Measurements from ENCODE around the gene UNC13A.
"Not testable (repeated sequence)": the region's sequence is repeated elsewhere in the genome, so short reads cannot be mapped to it uniquely, and the experiment has no call there.

Gene UNC13A

DNA sequence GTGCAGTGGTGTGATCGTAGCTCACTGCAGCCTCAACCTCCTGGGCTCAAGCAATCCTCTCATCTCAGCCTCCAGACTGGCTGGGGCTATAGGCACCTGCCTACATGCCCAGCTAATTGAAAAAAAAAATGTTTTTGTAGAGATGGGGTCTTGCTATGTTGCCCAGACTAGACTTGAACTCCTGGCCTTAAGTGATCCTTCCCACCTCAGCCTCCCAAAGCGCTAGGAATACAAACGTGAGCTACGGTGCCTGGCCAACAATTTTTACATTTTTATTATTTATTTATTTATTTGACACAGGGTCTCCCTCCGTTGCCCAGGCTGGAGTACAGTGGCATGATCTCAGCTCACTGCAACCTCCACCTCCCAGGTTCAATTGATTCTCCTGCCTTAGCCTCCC lies 117.9 kb downstream of the UNC13A start:
- DNase-seq (ENCODE audit: low read depth), result not testable (repeated sequence)

DNA sequence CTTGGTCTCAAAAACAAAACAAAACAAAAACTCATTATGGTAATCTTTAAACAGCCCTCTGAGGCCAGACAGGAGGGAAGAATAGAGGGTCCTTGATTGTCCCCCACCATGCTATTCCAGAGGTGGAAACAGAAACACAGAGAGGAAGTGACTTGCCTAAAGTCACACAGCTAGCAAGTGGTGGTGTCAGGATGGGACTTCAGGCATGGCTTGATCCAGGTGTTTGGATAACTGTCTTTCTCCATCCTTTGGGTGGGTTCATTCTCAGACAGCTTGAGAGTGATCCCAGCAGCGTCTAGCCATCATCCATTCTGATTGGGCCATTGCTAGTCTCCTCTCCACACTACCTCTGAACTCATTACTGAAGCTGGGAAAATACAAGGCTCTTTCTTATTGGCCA lies 120.2 kb downstream of the UNC13A start:
- no peak for DNase-seq (ENCODE audit: low read depth)

DNA sequence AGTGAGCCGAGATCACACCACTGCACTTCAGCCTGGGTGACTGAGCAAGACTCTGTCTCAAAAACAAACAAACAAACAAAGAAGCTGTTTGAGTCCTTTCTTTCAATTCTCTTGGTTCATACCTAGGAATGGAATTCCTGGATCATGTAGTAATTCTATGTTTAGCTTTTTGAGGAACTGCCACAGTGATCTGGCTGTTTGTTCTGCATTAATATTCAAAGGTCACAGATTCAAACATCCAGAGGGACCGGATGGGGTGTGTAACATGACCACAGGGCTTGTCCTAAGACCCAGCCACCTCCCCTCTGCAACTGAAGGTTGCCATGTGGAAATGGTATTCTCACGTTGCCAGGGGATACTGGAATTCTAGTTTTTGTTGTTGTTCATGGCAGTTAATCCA lies 122.5 kb downstream of the UNC13A start:
- DNase-seq (ENCODE audit: low read depth), result no peak

DNA sequence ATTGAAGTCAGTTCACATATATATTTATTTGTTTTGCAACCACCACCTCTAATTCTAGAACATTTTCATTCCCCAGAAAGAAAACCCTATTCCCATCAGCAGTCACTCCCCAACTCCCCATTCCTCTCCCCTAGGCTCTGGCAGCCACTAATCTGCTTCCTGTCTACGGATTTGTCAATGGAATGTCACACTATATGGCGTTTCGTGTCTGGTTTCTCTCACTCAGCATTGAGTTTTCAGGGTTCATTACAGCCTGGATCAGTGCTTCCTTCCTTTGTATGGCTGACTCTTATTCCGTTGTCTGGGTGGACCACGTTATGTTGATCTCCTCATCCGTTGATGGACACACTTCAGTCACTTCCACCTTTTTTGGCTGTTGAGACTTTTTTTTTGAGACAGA lies 123.4 kb downstream of the UNC13A start:
- DNase-seq (ENCODE audit: low read depth), result no peak

DNA sequence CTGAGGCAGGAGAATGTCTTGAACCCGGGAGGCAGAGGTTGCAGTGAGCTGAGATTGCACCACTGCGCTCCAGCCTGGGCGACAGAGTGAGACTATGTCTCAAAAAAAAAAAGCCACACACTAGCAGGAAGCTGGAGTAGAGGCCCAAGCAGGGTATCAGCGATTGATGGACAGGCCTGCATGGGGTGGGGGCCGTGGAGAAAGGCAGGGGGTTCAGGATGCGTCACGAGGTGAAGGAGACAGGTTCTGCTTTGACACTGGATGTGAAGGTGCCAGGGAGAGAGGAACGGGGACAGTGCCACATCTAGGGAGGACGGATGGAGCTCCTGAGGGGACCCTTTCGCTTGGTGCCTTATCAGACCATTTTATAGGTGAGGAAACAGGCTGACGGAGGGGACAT lies 125.6 kb downstream of the UNC13A start:
- no peak for DNase-seq (ENCODE audit: low read depth)

DNA sequence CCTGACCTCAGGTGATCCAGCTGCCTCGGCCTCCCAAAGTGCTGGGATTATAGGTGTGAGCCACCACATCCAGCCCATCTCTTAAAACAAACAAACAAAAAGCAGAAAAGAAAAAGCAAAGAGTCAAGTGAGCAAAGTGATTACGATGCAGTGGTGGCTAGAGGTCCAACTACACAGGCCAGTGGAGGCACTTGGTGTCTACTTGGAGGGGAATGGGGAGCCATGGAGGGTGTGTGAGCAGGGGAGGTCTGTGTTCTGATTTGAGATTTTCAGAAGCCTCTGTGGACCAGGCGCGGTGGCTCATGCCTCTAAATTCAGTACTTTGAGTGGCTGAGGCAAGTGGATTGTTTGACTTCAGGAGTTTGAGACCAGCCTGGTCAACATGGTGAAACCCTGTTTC lies 126.1 kb downstream of the UNC13A start:
- DNase-seq (ENCODE audit: low read depth), result no peak

DNA sequence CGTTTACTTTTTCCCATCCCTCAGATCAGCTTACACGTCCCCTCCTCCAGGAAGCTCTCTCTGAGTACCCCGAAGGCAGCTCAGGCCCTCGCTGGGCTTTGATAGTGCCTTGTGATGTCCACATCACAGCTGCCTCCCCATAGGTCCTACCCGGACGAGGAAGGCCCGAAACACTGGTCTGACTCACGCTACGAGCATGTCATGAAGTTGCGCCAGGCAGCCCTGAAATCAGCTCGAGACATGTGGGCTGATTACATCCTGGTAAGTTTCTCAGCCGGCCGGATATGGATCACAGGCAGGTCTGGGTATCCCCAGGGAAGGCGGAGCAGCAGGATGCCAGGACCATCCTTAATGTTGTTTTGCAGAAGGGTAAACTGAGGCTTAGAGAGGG lies 128.0 kb downstream of the UNC13A start:
- no peak for DNase-seq (ENCODE audit: low read depth)

DNA sequence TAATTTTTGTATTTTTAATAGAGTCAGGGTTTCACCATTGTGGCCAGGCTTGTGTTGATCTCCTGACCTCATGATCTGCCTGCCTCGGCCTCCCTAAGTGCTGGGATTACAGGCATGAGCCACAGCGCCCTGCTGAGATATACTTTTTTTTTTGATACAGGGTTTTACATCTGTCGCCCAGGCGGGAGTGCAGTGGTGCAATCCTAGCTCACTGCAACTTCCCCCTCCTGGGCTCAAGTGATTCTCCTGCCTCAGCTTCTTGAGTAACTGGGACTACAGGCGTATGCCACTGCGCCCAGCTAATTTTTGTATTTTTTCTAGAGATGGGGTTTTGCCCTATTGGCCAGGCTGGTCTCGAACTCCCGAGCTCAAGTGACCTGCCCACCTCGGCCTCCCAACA lies 130.7 kb downstream of the UNC13A start:
- no peak for DNase-seq (ENCODE audit: low read depth)

DNA sequence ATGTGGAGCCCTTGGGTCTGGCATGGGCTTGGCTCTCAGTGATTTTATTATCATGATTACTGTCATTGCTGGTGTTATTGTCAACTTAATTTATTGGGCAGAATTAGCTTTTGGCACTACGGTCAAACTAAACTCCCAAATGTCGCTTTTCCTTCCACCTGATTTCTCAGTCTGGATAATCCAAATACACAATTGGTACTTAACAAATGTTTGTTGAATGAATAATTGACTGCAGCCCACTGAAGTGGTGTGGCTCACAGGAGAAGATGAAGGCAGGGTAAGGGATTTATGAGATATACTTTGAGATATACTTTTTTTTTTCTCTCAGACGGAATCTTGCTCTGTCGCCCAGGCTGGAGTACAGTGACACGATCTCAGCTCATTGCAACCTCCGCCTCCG lies 131.2 kb downstream of the UNC13A start:
- no peak for DNase-seq (ENCODE audit: low read depth)

DNA sequence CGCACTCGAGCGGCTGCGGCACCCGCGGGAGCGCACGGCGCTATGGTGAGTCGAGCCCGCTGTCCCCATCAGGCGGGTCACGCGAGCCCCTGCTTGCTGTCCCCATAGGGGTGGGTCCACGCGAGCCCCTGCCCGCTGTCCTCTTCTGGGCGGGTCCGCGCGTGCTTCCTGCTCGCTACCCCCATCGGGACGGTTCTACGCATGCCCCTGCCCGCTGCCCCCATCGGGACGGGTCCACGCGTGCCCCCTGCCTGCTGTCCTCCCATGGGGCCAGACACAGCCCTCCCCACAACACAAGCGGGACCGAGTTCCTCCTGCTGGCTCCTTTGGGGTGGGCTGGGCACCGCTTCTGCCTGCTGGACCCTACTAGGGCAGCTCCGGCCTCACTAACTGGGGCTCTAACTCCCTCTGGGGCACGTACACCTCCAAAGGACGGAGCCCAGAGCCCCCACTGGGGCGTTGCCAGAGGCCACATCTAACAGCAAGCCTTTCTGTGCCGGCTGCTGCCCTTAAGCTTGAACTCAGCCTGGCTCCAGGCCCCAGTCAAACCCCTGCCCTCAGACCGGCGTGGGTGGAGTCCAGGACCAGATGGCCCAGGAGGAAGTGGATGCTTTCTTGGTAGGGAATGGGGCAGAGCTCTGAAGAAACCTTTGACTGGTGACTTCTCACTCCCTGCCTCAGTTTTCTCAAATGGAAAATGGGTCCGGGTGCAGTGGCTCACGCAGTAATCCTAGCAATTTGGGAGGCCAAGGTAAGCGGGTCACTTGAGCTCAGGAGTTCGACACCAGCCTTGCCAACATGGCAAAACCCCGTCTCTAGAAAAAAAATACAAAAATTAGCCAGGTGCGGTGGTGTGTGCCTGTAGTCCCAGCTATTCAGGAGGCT lies 132.0 kb downstream of the UNC13A start:
- DNase-seq (ENCODE audit: low read depth), result no peak

DNA sequence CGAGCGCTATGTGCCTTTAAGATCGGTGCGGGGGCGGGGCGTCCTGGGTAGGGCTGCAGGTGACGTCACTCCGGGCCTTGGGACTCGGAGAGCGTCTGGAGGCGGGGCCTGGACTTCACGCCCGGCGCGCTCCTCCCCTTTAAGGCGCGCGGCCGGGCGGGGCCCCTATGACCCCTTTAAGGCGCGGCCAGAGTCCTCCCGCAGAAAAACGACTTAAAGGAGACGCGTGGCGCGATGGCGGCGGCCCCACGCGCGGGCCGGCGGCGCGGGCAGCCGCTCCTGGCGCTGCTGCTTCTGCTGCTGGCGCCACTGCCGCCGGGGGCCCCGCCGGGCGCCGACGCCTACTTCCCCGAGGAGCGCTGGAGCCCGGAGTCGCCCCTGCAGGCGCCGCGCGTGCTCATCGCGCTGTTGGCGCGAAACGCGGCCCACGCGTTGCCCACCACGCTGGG lies 132.7 kb downstream of the UNC13A start, which contains the start of gene COLGALT1:
TSS of gene COLGALT1 (plus strand) at position 170 of the 449 bp plus-strand sequence. CDS start at position 235, 65 bp downstream.
- peak; percentile 94 for DNase-seq (ENCODE audit: low read depth)

DNA sequence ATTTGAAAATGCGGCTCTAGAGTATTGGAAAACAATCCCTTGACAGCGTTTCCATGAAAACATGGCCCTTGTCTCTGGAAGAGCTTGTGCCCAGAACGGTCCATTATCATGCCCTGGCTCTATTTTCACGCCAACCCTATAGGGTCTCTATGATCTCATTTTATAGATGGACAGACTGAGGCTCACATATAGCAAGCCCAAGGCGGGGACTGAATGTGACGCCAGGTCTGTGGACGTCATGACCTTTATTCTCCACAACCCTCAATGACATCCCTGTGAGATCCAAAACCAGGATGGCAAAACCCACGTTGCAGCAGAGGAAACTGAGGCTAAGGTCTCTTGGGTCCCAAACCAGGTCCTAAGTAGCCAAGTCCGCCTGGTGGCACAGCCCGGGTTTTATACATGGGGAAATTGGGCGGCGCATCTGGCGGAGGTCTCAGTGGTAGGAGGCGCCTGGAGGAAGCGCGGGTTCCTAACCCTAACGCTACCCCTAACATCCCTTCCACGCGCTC lies 133.1 kb downstream of the UNC13A start:
- DNase-seq (ENCODE audit: low read depth), result no peak

DNA sequence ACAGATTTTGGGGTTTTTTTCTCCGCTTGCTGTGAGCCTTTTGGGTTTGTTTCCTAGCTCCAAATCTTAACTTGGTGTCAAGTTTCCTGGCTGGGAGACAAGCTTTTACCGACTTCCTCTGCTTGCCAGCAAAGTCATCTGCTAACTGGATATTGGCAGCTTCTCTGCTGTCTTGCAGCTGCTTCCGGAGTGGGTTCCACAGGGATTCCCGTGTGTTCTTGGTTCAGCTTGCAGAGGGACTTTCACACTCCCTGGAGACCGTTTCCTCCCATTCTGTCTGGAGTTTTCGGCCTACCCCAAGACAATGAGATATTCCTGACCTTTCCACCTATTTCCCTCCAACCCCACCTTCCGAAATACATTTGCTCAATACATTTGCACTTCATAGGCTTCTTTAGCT lies 134.9 kb downstream of the UNC13A start:
- no peak for DNase-seq (ENCODE audit: low read depth)

DNA sequence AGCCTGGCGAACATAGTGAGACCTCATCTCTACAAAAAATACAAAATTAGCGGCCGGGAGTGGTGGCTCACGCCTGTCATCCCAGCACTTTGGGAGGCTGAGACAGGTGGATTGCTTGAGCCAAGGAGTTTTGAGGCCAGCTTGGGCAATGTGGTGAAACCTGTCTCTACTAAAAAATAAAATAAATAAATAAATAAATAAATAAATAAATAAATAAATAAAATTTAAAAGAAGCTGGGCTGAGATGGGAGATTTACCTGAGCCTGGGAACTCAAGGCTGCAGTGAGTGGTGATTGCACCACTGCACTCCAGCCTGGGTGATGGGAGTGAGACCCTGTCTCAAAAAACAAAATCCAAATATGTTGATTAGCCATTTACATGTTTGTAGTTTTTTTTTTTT lies 135.4 kb downstream of the UNC13A start:
- DNase-seq (ENCODE audit: low read depth), result not testable (repeated sequence)

All from activated T-helper 1 cell treated with Interleukin-2 at 50 U/mL for 16 hours (primary cell).